Activated CD8-positive, alpha-beta T cell treated with anti-CD3 and anti-CD28 coated beads, Interleukin-2, amount 10 ng/mL, durations not matched to agents 7 days and 5 days (primary cell): Measurements from ENCODE around the gene KIF2C. TPM values are rescaled to one million over a fixed set of nuclear protein-coding genes. Genes with fewer than 3 reads are reported as not detected.
"Not testable (repeated sequence)": the region's sequence is repeated elsewhere in the genome, so short reads cannot be mapped to it uniquely, and the experiment has no call there.

ENCODE experiments used
- ATAC-seq: fragments of 150-1000 bp; cut with Tn5 transposase; one replicate; pipeline ENCODE4 v1.10.0; 2021; ENCODE audit warnings: moderate library complexity
- CTCF ChIA-PET: fragments of 350-600 bp; sonication (Branson Sonifier 250); formaldehyde crosslinking; loops from one replicate; lab custom pipeline; 2021; ENCODE audit warnings: antibody characterized with exemption; lab: Charles Lee
- POLR2A ChIA-PET: fragments of 350-600 bp; sonication (Branson Sonifier 250); formaldehyde crosslinking; loops from one replicate; lab custom pipeline; 2021; ENCODE audit warnings: antibody characterized with exemption; lab: Charles Lee
- DNase-seq: peaks from one replicate; pipeline ENCODE4 v3.0.0-alpha.2; 2020
- H3K27ac Mint-ChIP-seq: one replicate; pipeline ENCODE4 v1.8.0; 2021; ENCODE audit warnings: mild to moderate bottlenecking, mixed read lengths
- H3K27me3 Mint-ChIP-seq: one replicate; pipeline ENCODE4 v1.8.0; 2021; ENCODE audit warnings: low read depth, mixed read lengths
- H3K36me3 Mint-ChIP-seq: one replicate; pipeline ENCODE4 v1.8.0; 2021; ENCODE audit warnings: low read depth, mixed read lengths
- H3K4me1 Mint-ChIP-seq: one replicate; pipeline ENCODE4 v1.8.0; 2021; ENCODE audit warnings: low read depth, mixed read lengths
- H3K4me3 Mint-ChIP-seq: one replicate; pipeline ENCODE4 v1.8.0; 2021; ENCODE audit warnings: mild to moderate bottlenecking, mixed read lengths
- H3K9me3 Mint-ChIP-seq: one replicate; pipeline ENCODE4 v1.8.0; 2022; ENCODE audit warnings: mixed read lengths; ENCODE audit not compliant: insufficient read depth
- total RNA-seq, 2 experiments: library from RNA; stranded (reverse); gene quantifications; one replicate each; pipeline ENCODE4 v1.2.3, GENCODE V29; 2021

KIF2C gene
- total RNA-seq, 2 experiments from 2014 or later = 125 to 126 TPM

DNA sequence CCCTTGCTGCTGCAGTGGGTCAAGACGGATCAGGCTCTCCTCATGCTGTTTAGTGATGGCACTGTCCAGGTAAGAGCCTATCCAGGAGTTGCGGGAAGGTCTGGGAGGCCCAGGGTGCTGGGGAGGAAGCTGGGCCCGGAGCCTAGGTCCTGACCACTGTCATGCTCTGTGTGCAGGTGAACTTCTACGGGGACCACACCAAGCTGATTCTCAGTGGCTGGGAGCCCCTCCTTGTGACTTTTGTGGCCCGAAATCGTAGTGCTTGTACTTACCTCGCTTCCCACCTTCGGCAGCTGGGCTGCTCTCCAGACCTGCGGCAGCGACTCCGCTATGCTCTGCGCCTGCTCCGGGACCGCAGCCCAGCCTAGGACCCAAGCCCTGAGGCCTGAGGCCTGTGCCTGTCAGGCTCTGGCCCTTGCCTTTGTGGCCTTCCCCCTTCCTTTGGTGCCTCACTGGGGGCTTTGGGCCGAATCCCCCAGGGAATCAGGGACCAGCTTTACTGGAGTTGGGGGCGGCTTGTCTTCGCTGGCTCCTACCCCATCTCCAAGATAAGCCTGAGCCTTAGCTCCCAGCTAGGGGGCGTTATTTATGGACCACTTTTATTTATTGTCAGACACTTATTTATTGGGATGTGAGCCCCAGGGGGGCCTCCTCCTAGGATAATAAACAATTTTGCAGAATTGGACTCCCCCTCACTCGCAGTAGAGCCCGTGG, 65.8 kb downstream of the KIF2C start:
- peaks cover 76% of the 10 kb centered on the region for H3K4me1 Mint-ChIP-seq
- POLR2A ChIA-PET = interaction anchor here (1.7 to 16.7 kb wide), 6 partner anchors 8 to 84 kb away, joined by 4 to 713 read pairs (median 28); partner anchors contain the start of genes RNU5D-1 and RPS8
- DNase-seq = no peak
- H3K9me3 Mint-ChIP-seq = no peaks in the 10 kb centered on the region
- H3K27me3 Mint-ChIP-seq = no peaks in the 10 kb centered on the region
- H3K4me3 Mint-ChIP-seq = no peak overlapping the region
- peaks cover 75% of the 10 kb centered on the region for H3K36me3 Mint-ChIP-seq
- no peak for ATAC-seq
- CTCF ChIA-PET = interaction anchor here (1.1 kb wide), 1 partner anchor 8 kb away, joined by 3 read pairs; no protein-coding TSS in a partner anchor
- peak overlapping the region; percentile 68 for H3K27ac Mint-ChIP-seq

DNA sequence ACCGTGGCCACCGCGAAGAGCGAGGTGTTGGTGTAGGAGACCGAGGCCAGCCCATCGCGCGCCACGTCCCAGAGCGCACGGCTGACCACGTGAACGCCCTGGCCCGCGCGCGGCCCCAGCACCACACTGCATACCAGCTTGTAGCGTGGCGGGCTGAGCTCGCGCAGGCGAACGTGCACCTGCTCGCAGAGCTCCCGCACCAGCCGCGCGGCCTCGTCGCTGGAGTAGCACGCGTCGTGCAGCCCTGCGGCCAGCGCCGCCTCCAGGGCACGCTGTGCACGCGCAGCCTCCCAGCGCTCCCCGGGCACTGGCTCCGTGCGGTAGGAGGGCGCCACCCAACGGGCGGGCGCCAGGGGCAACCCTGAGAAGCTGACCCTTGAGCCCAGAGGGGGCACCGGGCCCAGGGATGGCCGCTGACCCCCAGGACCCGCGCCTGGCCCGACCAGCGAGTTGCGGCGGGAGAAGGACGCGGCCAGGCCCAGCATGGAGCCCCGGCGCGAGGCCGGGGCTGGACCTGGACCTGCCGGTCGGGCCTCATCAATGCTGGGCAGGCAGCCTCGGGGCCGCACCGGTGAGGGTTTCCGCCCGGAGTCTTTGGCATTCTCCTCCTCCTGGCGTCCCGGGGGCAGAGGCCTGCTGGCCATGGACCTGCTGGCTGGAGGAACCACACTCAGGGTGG, 66.5 kb downstream of the KIF2C start:
- no peak for DNase-seq
- peaks cover 74% of the 10 kb centered on the region for H3K36me3 Mint-ChIP-seq
- no peaks in the 10 kb centered on the region for H3K9me3 Mint-ChIP-seq
- POLR2A ChIA-PET = interaction anchor here (0.7 to 16.7 kb wide), 9 partner anchors 7 to 85 kb away, joined by 3 to 713 read pairs (median 44); partner anchors contain the start of genes PLK3, RNU5D-1 and RPS8
- H3K27ac Mint-ChIP-seq = peak overlapping the region; percentile 100
- H3K27me3 Mint-ChIP-seq = no peaks in the 10 kb centered on the region
- no peak overlapping the region for H3K4me3 Mint-ChIP-seq
- peaks cover 83% of the 10 kb centered on the region for H3K4me1 Mint-ChIP-seq
- ATAC-seq = no peak
- CTCF ChIA-PET = interaction anchor here (1.0 to 4.1 kb wide), 4 partner anchors 8 to 22 kb away, joined by 3 to 20 read pairs (median 3); partner anchors contain the start of gene BEST4

DNA sequence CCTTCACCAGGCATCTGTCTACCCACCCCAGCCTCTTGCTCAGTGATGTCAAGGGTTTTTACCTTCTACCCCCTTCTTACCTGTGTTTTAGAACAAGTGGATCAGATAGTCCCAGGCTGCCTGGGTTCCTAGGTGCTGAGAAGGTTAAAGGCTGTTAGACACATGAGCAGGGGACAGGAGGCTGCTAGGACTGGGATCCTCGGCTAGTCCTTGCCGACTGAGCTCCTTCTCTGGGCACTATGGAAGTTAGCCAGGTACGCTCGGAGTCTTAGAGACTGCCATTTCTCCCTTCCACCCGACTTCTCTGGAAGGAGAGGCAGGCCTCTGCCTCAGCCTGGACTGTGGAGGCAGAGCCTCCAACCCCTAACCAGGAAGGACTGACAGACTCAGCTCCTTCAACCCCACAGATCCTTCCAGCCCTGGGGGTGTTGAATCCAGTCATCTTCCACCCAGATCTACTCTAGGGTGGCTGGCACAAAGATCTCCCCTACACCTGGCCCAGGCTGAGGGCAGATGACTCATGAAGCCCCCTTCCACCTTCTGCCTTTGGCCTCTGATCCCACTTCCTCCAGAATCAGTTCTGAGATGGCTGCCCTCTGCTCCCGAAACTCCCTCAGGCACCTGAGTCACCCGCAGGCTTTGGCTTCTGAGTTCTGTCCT, 67.2 kb downstream of the KIF2C start, which contains the start of gene DYNLT4:
Gene DYNLT4, minus strand, starts transcription at position 648 of the 660 bp plus-strand sequence. CDS start 683 bp downstream, outside the sequence.
- Mint-ChIP-seq H3K27ac (peak within 1 kb of the TSS; percentile 100), H3K9me3 (no peaks in the 10 kb centered on the region), H3K27me3 (no peaks in the 10 kb centered on the region), H3K4me3 (peak within 1 kb of the TSS; percentile 65), H3K36me3 (peaks cover 75% of the 10 kb centered on the region), H3K4me1 (peaks cover 87% of the 10 kb centered on the region)
- ATAC-seq (peak; percentile 4), DNase-seq (no peak)
- POLR2A ChIA-PET = interaction anchor here (0.7 to 16.7 kb wide), 9 partner anchors 7 to 533 kb away, joined by 3 to 713 read pairs (median 44); partner anchors contain the start of genes HECTD3, MUTYH, PLK3 and RNU5D-1
- CTCF ChIA-PET = interaction anchor here (1.0 to 4.1 kb wide), 4 partner anchors 8 to 22 kb away, joined by 3 to 20 read pairs (median 5); partner anchors contain the start of gene BEST4

DNA sequence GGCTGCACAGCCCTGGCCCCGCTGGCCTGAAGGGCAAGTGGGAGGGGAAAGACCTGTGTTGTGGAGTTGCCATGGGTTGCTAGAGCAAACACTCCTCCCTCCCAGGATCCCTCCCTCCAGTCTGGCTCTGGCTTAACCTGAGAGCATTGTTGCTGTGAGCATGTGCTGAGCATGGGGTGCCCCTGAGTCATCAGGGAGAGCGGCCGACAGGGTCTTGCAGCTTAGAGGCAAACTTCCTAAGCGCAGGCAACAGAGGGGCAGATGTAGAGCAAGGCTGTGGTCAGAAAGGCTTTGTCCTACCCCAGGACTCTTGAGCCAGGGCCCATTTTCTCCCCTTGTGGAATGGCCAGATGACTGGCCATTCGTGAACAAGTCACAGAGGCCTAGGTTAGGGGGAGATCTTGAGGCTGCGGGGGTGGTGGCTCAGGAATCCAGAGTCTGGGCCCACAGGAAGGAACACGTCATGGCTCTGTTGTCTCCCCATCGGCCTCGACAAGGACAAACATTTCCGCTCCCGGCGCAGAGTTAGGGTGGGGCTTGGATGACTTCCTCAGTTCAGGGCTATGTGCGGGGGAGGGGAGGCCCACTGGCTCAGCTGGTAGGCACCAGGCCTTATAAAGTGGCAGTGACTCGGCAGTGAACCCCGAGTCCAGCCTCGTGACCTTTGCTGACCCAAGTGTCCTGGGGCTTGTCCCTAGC, 67.9 kb downstream of the KIF2C start:
- Mint-ChIP-seq H3K4me1 (peaks cover 87% of the 10 kb centered on the region), H3K27ac (peak overlapping the region; percentile 100), H3K9me3 (no peaks in the 10 kb centered on the region), H3K36me3 (peaks cover 68% of the 10 kb centered on the region), H3K4me3 (peak overlapping the region; percentile 65), H3K27me3 (no peaks in the 10 kb centered on the region)
- ChIA-PET CTCF (interaction anchor here (1.5 to 4.1 kb wide), 5 partner anchors 7 to 76 kb away, joined by 3 to 66 read pairs (median 13); partner anchors contain the start of genes PLK3 and RNU5D-1), POLR2A (interaction anchor here (0.6 to 16.7 kb wide), 11 partner anchors 8 to 532 kb away, joined by 3 to 713 read pairs (median 24); partner anchors contain the start of genes HECTD3, MUTYH, PLK3 and RNU5D-1)
- ATAC-seq = peak; percentile 52
- peak; percentile 94 for DNase-seq

DNA sequence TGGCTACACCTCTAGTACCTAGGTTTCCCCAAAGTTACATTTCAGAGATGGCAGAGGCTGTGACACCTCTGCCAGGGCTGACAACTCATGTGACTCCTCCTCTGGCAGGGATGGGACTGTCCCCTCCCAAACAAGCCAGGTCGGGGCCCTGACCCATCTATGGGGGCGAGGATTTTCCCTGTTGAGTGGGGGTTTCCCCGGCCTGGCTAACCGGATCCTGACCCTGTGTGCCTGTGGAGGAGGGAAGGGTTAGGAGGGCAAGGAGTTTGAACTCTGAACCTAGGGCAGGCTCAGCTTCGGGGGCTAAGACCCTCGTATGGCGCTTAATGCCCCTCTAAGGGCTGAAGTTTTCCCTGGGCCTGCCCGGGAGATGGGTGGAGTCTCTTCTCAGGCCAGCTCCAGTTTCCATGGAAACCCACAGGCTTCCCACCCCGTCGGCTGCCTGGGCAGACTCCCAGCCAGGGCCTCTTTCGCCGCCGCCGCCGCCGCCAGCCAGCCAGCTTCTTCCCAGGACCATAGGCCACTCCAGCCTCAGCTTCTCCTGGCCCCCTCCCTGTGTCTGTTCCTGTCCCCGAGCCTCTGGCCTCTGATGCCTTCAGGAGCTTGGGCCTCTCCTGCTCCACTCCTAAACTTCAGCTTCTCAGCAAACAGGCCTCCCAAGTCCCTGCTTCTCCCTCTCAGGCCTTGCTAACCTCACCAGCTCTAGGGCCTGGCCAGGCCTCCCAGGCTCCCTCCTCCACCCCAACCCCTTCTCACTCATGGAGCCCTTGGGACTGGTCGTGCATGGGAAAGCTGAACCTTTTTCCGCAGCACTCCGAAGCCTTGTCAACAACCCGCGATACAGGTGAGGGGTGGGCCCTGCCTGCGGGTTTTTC, 68.7 kb downstream of the KIF2C start, which contains the start of gene BTBD19:
Gene BTBD19, plus strand, starts transcription at position 461 of the 875 bp plus-strand sequence. Its CDS starts 298 bp downstream, at position 759.
- ATAC-seq = peak; percentile 12
- POLR2A ChIA-PET = interaction anchor here (1.0 to 16.7 kb wide), 15 partner anchors 9 to 532 kb away, joined by 3 to 713 read pairs (median 9); partner anchors contain the start of genes HECTD3, KIF2C, MUTYH and PLK3
- CTCF ChIA-PET = interaction anchor here (1.0 to 4.1 kb wide), 10 partner anchors 8 to 495 kb away, joined by 3 to 66 read pairs (median 10); partner anchors contain the start of genes HECTD3, PLK3, RNU5D-1 and UROD
- DNase-seq = no peak
- H3K4me1 Mint-ChIP-seq = peaks cover 84% of the 10 kb centered on the region
- no peaks in the 10 kb centered on the region for H3K9me3 Mint-ChIP-seq
- H3K27ac Mint-ChIP-seq = peak within 1 kb of the TSS; percentile 100
- H3K36me3 Mint-ChIP-seq = peaks cover 60% of the 10 kb centered on the region
- peak within 1 kb of the TSS; percentile 65 for H3K4me3 Mint-ChIP-seq
- no peaks in the 10 kb centered on the region for H3K27me3 Mint-ChIP-seq

DNA sequence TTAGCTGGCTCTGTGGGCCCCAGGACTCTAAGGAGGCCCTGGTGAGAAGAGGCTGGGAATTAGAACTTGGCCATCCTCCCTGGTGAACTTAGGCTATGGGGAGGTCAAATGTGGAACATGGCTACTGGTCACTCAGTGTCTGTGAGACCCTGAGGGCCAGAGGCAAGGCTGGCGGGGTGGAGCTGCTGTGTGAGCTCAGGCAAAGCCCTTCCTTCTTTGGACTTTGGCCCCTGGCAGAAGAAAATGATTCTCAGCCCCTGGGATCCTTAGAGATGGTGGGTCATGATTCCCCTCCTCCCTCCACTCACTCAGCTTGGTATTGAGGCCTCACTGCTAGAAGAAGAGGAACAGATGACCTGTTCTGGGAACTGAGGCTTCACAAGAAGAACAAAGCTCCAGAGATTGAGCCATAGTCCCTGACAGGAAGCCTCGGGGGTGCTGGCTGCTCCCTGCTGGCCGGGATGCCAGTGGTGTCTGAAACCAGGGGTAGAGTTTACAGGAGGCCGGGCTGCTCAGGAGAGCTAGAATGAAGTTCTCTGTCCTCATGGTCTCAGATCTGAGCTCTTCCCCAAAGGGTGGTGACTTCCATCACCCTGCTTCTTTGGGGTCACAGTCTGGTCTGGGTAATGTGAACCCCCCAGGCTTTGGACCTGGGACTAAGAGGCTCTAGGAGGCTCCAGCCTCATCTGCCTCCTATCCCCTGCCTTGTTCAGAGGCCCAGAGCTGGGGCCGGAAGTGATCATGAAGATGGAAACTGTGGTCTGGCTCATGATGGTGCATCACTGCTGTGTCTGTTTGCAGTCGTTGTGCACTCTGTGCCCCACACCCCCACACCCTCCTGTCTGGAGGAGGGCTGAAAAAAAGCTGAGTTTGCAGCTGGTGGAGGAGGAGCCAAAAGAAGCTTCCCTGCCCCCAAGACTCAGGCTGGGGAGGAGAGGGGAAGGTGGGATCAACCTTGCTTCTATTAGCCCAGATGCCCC, 69.6 kb downstream of the KIF2C start:
- peak overlapping the region; percentile 100 for H3K27ac Mint-ChIP-seq
- H3K4me1 Mint-ChIP-seq = peaks cover 82% of the 10 kb centered on the region
- H3K4me3 Mint-ChIP-seq = peak overlapping the region; percentile 65
- ATAC-seq (peak; percentile 59), DNase-seq (peak; percentile 95)
- ChIA-PET POLR2A (interaction anchor here (0.5 to 16.7 kb wide), 22 partner anchors 10 to 1256 kb away, joined by 3 to 713 read pairs (median 6); partner anchors contain the start of genes EIF2B3, HECTD3, KIF2C and PLK3), CTCF (interaction anchor here (1.0 to 4.1 kb wide), 12 partner anchors 9 to 494 kb away, joined by 3 to 66 read pairs (median 7); partner anchors contain the start of genes HECTD3, PLK3, RNU5D-1 and UROD)
- no peaks in the 10 kb centered on the region for H3K9me3 Mint-ChIP-seq
- no peaks in the 10 kb centered on the region for H3K27me3 Mint-ChIP-seq
- peaks cover 59% of the 10 kb centered on the region for H3K36me3 Mint-ChIP-seq

DNA sequence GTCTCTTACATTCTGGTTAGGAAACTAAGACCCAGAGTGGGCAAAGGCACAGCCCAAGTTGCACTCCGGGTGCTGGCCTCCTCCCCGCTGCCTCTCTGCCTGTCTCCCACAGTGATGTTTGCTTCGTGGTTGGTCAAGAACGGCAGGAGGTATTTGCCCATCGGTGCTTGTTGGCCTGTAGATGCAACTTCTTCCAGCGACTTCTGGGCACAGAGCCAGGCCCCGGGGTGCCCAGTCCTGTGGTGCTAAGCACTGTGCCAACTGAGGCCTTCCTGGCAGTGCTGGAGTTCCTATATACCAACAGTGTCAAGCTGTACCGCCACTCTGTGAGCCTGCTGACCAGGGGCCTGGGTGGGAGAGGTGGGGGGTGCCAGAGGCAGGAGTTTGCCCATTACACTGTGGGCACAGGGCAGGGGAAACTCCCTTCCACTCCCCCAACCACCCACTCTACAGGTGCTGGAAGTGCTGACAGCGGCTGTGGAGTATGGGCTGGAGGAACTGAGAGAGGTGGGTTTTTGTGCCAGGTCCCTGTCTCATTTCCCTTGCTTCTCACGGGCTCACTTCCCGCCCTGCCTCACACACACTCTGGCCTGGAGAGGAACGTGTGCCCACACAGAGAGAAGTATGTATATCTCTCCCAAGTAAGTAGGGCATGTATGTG, 70.6 kb downstream of the KIF2C start:
- ATAC-seq (no peak), DNase-seq (no peak)
- ChIA-PET CTCF (interaction anchor here (1.2 to 4.1 kb wide), 11 partner anchors 9 to 201 kb away, joined by 3 to 66 read pairs (median 8); partner anchors contain the start of genes HECTD3, PLK3, RNU5D-1 and UROD), POLR2A (interaction anchor here (0.5 to 16.7 kb wide), 17 partner anchors 10 to 529 kb away, joined by 3 to 713 read pairs (median 8); partner anchors contain the start of genes EIF2B3, HECTD3, KIF2C and PLK3)
- no peaks in the 10 kb centered on the region for H3K27me3 Mint-ChIP-seq
- no peaks in the 10 kb centered on the region for H3K9me3 Mint-ChIP-seq
- peak overlapping the region; percentile 100 for H3K27ac Mint-ChIP-seq
- peaks cover 87% of the 10 kb centered on the region for H3K4me1 Mint-ChIP-seq
- peak overlapping the region; percentile 18 for H3K4me3 Mint-ChIP-seq
- H3K36me3 Mint-ChIP-seq = peaks cover 57% of the 10 kb centered on the region

DNA sequence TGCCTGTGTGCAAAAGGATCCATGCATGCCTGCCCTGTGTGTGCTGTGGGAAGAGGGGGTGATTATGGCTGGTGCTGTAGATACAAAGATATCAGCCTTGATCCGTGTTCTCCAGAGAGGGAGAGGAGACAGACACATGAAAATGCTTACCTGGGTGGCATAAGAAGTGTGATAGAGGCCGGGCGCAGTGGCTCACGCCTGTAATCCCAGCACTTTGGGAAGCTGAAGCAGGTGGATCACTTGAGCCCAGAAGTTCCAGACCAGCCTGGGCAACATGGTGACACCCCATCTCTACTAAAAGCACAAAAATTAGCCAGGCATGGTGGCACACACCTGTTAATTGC, 71.1 kb downstream of the KIF2C start:
- not testable (repeated sequence) for H3K9me3 Mint-ChIP-seq, DNase-seq, H3K4me3 Mint-ChIP-seq, H3K27me3 Mint-ChIP-seq, ATAC-seq
- CTCF ChIA-PET = interaction anchor here (3.4 to 4.1 kb wide), 2 partner anchors 9 to 10 kb away, joined by 34 to 66 read pairs; partner anchors contain the start of gene PLK3
- peaks cover 83% of the 10 kb centered on the region for H3K4me1 Mint-ChIP-seq
- H3K36me3 Mint-ChIP-seq = peaks cover 55% of the 10 kb centered on the region
- H3K27ac Mint-ChIP-seq = peak overlapping the region; percentile 100
- POLR2A ChIA-PET = interaction anchor here (0.7 to 16.7 kb wide), 6 partner anchors 10 to 89 kb away, joined by 4 to 713 read pairs (median 90); partner anchors contain the start of genes PLK3 and RPS8
